Upper lobe of right lung (tissue), 1 donor: ENCODE data around the gene PHPT1. TPM values are rescaled to one million over a fixed set of nuclear protein-coding genes. Genes with fewer than 3 reads are reported as not detected.
"Not testable (repeated sequence)": the region's sequence is repeated elsewhere in the genome, so short reads cannot be mapped to it uniquely, and the experiment has no call there.

Source experiments
- ATAC-seq: fragments of 200-7000 bp; cut with Tn5 transposase; one replicate; pipeline ENCODE4 v1.9.1; 2020; ENCODE audit warnings: mild to moderate bottlenecking, moderate library complexity
- DNase-seq: peaks from one replicate; pipeline ENCODE4 v3.0.0-alpha.2; 2020
- H3K27ac ChIP-seq: fragments of 200-600 bp; one replicate; pipeline ENCODE4 v1.8.0; 2022
- H3K27me3 ChIP-seq: fragments of 200-600 bp; one replicate; pipeline ENCODE4 v1.8.0; 2022; ENCODE audit warnings: mild to moderate bottlenecking
- H3K36me3 ChIP-seq: fragments of 200-600 bp; one replicate; pipeline ENCODE4 v1.8.0; 2022
- H3K4me1 ChIP-seq: fragments of 200-600 bp; one replicate; pipeline ENCODE4 v1.8.0; 2022
- H3K4me3 ChIP-seq: fragments of 200-600 bp; one replicate; pipeline ENCODE4 v1.8.0; 2022; ENCODE audit warnings: mild to moderate bottlenecking
- H3K9me3 ChIP-seq: fragments of 200-600 bp; one replicate; pipeline ENCODE4 v1.8.0; 2022
- intact Hi-C: fragments of 100-400 bp; cut with DNase I; formaldehyde crosslinking; loops from one replicate; pipeline ENCODE4 v1.11.0; 2022
- total RNA-seq: library from RNA; stranded (reverse); fragmentation: NEBNext Ultra II Directional; extraction: Animal tissue kit (Norgen Biotek cat#: 25700); gene quantifications from one replicate; pipeline ENCODE4 v1.2.1, GENCODE V29; 2021
- TF ChIP-seq, protein P1 (sequence below): fragments of 200-600 bp; IDR thresholded peaks from one replicate; pipeline ENCODE4 v1.8.0; 2022; ENCODE audit warnings: antibody characterized with exemption
- donor health status: DM: no; HTN: yes; CAD: no; lungs with severe emphysema.

PHPT1 gene
- total RNA-seq, 1 donor from 2014 or later, result 82.1 TPM

DNA sequence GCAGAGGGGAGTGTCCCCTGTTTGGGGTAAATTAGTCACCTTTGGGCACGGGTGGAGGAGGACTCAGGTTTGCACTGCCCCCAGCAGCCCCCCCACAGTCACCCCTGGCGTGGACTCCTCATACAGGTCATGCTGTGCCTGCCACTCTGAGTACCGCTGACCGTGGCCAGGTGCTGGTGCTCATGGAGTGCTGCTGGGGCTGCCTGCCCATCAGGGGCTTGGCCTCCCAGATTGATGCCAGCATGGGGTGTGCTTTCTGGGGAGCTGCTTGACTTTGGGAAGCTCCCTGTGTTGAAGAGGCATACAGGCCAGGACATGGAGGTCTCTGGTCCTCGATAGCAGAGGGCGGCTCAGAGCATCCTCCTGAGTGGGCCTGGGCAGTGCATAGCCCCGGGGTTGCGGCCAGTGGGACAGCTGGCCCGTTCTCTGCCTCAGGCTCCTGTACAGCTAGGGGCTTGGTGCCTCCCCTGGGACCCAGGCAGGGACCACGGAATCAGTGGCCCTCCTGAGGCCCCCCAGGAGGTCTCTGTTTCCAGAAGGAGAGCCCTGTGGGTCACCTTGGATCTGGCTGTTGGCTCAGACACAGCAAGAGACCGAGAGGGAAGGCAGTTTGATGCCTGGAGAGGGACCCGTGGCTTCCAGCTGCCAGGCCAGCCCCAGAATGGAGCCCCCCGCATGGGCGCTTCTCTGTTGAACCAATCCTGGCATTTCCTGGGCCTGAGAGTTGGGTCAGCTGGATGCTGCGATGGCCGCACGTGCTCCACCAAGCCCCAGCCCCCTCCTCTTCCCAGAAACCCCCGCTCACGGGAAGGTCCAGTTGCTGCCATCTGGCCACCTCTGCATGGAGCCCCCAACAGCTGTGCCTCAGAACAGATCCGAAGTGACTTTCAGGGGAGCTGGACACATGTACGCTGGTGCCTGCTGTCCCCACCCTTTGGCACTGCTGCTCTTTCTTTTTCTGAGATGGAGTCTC, 13.0 kb upstream of the PHPT1 start:
- Histone ChIP-seq H3K36me3 (peaks cover 26% of the 10 kb centered on the region), H3K27ac (no peak overlapping the region), H3K4me1 (no peaks in the 10 kb centered on the region), H3K4me3 (no peak overlapping the region), H3K9me3 (no peaks in the 10 kb centered on the region), H3K27me3 (no peaks in the 10 kb centered on the region)
- TF ChIP-seq, protein P1, sequence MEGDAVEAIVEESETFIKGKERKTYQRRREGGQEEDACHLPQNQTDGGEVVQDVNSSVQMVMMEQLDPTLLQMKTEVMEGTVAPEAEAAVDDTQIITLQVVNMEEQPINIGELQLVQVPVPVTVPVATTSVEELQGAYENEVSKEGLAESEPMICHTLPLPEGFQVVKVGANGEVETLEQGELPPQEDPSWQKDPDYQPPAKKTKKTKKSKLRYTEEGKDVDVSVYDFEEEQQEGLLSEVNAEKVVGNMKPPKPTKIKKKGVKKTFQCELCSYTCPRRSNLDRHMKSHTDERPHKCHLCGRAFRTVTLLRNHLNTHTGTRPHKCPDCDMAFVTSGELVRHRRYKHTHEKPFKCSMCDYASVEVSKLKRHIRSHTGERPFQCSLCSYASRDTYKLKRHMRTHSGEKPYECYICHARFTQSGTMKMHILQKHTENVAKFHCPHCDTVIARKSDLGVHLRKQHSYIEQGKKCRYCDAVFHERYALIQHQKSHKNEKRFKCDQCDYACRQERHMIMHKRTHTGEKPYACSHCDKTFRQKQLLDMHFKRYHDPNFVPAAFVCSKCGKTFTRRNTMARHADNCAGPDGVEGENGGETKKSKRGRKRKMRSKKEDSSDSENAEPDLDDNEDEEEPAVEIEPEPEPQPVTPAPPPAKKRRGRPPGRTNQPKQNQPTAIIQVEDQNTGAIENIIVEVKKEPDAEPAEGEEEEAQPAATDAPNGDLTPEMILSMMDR, result no peak
- DNase-seq (no peak), ATAC-seq (no peak)
- intact Hi-C loops, result no loop called here

DNA sequence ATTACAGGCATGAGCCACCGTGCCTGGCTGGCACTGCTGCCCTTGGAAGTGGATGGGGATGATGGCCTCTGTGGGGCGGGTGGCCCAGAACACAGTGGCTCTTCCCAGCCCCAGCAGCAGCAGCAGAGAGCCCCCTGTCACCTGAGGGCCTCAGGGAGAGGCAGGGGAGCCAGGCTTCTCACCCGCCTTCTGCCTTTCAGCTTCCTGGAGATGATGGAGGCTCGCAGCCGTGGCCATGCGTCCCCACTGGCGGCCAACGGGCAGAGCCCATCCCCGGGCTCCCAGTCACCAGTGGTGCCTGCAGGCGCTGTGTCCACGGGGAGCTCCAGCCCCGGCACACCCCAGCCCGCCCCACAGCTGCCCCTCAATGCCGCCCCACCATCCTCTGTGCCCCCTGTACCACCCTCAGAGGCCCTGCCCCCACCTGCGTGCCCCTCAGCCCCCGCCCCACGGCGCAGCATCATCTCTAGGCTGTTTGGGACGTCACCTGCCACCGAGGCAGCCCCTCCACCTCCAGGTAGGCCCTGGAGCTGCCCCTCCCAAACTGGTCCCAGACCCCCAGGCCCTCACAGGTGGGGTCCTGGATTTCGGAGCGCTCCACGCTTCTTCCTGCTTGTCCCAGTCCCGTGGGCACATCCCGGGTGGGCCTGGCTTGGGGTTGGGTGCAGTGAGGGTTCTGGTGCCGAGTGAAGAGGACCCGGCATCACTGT, 11.9 kb upstream of the PHPT1 start:
- H3K27ac ChIP-seq, result no peak overlapping the region
- H3K4me1 ChIP-seq, result peaks cover 9% of the 10 kb centered on the region
- no peak for ATAC-seq
- intact Hi-C loops, result no loop called here
- DNase-seq, result no peak
- H3K27me3 ChIP-seq, result no peaks in the 10 kb centered on the region
- peaks cover 26% of the 10 kb centered on the region for H3K36me3 ChIP-seq
- H3K9me3 ChIP-seq, result no peaks in the 10 kb centered on the region
- H3K4me3 ChIP-seq, result no peak overlapping the region
- TF ChIP-seq, protein P1, result no peak

DNA sequence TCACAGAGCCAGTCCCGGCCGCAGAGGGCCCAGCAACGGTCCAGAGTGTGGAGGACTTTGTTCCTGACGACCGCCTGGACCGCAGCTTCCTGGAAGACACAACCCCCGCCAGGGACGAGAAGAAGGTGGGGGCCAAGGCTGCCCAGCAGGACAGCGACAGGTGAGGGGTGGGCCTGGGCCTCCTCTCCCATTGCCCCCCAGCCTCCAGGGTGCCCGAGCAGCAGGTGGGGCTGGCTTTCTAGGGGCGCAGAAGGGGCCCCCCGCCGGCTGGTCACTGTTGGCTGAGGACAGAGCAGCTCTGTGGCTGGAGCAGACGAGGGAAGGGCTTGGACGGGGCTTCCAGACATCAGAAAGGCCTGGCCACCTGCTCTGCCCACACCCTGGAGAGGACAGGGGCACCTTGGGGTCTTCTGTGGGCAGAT, 11.3 kb upstream of the PHPT1 start:
- ATAC-seq, DNase-seq, H3K27ac ChIP-seq, H3K27me3 ChIP-seq, H3K9me3 ChIP-seq, H3K4me3 ChIP-seq, intact Hi-C loops: not testable (repeated sequence)
- peaks cover 21% of the 10 kb centered on the region for H3K36me3 ChIP-seq
- H3K4me1 ChIP-seq, result peaks cover 14% of the 10 kb centered on the region

DNA sequence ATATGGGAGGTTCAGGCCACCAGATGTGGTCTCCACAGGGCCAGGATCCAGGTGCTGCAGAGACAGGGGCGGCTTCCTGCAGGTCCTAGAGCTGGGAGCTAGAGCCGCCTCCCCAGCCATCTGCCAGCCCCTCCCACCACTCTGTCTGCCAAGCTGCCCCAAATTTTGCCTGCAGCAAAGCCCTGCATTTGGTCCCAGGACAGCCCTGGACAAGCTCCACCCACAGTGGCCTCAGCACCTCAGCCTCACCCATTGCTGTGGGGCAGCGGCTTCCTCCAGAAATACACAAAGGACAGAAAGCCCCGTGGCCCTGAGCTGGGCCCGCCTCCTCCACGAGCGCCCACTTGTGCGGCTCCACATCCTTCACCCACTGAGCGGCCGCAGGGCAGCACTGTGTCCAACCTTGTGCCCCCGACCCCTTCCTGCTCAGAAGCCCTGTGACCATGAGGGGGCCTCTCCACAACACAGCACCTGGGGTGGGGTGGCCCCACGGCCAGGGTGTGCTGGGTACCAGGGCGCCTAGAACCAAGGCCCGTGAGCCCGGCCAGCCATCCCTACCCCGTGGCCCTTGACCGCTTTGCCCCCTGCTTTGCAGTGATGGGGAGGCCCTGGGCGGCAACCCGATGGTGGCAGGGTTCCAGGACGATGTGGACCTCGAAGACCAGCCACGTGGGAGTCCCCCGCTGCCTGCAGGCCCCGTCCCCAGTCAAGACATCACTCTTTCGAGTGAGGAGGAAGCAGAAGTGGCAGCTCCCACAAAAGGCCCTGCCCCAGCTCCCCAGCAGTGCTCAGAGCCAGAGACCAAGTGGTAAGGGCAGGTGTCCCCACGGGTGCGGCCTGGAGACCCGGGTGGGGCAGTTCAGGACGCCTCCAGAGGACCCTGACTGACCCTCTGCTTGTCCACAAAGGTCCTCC, 10.6 kb upstream of the PHPT1 start:
- ATAC-seq, result no peak
- Histone ChIP-seq H3K27ac (no peak overlapping the region), H3K4me1 (peaks cover 21% of the 10 kb centered on the region), H3K9me3 (no peaks in the 10 kb centered on the region), H3K4me3 (no peak overlapping the region), H3K27me3 (peaks cover 6% of the 10 kb centered on the region), H3K36me3 (peaks cover 21% of the 10 kb centered on the region)
- TF ChIP-seq, protein P1, result no peak
- DNase-seq, result no peak
- intact Hi-C loops, result no loop called here

DNA sequence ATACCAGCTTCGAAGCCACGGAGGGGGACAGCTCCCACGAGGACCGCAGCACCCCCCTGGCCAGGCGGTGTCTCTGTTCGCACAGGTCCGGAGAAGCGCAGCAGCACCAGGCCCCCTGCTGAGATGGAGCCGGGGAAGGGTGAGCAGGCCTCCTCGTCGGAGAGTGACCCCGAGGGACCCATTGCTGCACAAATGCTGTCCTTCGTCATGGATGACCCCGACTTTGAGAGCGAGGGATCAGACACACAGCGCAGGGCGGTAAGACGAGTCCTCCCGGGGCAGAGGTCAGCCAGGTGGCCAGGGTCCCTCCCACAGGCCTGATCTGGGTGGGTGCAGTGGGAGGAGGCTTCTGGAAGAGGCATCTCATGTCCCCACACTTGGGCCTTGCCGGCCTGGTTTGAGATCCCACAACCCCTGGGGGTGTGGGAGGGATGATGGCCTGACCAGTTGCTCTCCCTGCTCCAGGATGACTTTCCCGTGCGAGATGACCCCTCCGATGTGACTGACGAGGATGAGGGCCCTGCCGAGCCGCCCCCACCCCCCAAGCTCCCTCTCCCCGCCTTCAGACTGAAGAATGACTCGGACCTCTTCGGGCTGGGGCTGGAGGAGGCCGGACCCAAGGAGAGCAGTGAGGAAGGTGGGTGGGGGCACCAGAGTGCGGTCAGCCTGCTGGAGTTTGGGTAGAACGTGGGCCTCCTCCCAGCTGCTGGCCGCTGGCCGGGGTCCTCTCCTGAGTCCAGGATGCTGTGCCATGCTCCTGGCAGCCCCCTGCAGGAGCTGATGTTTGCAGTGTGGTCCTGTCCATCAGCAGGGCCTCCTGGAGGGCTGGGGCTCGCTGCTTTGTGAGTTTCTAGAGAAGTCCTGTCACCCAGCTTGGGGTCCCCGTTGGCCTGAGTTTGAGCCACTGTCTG, 9.7 kb upstream of the PHPT1 start:
- no peak overlapping the region for H3K27ac ChIP-seq
- no peak overlapping the region for H3K4me3 ChIP-seq
- TF ChIP-seq, protein P1, result no peak
- intact Hi-C loops, result no loop called here
- peaks cover 21% of the 10 kb centered on the region for H3K36me3 ChIP-seq
- ATAC-seq (no peak), DNase-seq (no peak)
- no peaks in the 10 kb centered on the region for H3K9me3 ChIP-seq
- H3K27me3 ChIP-seq, result peaks cover 14% of the 10 kb centered on the region
- peaks cover 28% of the 10 kb centered on the region for H3K4me1 ChIP-seq
